GM18870 (cell line): ENCODE data around the gene HAGH.

Experiments
- ATAC-seq: cut with Tn5 transposase; IDR thresholded peaks from one replicate; pipeline ENCODE4 v1.9.1; 2021; ENCODE audit warnings: moderate library complexity; ENCODE audit not compliant: unreplicated experiment

Gene HAGH

DNA sequence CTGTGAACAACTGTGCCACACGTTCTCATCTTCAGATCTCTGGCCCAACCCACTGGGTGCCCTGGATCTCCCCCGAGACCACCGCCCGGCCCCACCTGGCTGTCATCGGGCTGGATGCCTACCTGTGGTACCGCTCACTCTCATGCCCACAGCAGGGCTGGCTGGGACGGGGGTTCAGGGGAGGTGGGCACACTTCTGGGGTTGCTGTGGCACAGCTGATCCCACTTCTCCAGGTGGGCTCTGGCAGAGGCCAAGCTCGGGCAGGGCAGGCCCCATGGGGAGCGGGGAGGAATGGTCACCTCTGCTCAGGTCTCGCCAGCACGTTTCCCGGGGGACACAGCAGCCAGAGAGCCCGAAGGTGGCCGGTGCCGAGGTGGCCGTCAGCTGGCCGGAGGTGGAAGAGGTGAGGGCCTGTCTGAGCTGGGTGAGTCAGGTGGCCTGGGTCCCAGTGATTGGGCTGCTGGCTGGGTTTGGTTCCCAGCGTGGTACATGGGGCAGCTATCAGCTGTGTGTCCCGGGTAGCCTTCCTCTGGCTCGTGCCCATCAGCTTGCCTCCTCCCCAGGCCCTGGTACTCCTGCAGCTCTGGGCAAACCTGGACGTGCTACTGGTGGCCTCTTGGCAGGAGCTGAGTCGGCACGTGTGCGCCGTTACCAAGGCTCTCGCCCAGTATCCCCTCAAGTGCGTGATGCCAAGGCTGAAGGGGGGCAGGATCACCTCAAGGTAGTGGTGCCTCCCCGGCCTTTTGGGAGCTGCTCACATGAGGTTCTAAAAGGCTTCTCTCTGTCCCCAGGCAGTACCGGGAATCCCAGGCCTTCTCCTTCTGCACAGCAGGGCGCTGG is 51.4 kb downstream of the HAGH start:
- ATAC-seq = no peak

DNA sequence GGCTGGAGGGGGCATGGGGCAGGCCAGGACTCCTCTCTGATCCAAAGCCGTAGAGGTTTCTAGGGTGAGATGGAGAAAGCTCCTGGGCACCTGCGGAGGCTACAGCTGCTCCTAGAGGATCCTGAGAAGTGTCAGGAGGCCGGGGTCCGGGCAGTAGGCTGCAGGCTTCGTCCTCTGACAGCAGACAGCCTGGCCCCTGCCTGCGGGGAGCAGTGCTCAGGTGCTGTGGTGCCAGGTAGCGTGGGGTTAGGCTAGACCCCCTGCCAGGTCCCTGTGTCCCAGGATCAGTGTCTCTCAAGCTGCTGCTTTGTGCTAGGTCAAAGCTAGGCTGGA is 52.2 kb downstream of the HAGH start:
- no peak for ATAC-seq

DNA sequence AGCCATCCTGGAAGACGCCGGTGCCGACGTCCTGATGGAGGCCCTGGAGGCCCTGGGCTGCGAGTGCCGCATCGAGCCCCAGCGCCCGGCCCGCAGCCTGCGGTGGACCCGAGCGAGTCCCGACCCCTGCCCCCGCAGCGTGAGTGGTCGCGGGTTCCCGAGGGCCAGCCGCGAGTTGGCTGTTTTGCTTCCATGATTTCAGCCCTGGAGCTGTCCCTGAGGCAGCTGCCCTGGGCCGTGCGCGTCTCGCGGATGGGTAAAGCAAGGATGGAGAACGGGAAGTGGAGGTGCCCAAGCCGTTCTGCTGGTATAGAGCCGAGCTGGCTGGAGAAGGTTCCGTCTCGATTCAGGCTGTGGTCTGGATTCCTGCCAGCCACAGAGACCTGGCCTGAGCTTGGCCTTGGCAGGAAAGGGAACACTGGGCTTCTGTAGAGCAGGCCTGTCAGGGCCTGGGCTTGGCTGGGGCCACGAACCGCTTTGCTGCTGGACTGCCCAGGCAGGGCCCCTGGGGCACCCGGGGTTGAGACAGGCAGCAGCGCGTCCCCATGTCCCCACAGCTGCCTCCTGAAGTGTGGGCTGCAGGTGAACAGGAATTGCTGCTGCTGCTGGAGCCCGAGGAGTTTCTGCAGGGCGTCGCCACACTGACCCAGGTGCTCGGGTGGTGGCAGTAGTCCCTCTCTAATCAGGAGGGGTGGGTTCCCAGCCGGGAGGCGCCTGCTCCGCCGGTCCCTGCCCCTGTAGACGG is 52.8 kb downstream of the HAGH start:
- ATAC-seq = no peak

DNA sequence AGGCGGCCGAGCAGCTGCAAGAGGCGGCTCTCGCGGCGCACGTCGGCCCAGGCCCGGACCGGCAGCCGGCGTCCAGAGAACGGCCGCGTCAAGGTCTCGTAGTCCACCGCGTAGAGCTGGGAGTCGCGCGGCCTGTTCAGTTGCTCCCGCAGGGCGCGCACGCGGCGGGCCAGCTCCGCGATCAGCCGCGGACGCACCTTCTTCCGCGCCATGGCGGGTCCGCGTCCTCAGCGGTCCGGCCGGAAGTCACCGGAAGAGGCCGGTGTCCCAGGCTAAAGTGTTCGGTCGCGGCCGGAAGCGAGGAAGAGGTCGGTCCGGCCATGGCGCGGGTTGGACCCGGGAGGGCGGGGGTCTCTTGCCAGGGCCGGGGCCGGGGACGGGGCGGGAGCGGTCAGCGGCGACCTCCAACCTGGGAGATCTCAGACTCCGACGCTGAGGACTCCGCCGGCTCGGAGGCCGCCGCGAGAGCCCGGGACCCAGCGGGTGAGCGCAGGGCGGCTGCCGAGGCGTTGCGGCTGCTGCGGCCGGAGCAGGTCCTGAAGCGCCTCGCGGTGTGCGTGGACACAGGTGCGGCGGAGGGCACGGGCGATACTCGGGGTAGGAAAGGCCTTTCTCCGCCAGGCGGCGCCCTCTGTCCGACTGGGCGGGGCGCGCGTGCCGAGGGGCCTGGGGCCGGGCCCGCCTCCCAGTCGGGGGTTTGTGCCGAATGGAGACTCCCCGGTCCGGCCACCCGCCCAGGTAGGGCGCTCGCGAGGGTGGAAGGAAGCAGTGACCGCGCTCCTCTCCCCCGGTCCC is 53.5 kb downstream of the HAGH start, which contains the start of gene MRPS34:
TSS of gene MRPS34 (minus strand) at position 227 of the 795 bp plus-strand sequence. CDS start at position 212, 15 bp downstream.
- peak; percentile 38 for ATAC-seq

DNA sequence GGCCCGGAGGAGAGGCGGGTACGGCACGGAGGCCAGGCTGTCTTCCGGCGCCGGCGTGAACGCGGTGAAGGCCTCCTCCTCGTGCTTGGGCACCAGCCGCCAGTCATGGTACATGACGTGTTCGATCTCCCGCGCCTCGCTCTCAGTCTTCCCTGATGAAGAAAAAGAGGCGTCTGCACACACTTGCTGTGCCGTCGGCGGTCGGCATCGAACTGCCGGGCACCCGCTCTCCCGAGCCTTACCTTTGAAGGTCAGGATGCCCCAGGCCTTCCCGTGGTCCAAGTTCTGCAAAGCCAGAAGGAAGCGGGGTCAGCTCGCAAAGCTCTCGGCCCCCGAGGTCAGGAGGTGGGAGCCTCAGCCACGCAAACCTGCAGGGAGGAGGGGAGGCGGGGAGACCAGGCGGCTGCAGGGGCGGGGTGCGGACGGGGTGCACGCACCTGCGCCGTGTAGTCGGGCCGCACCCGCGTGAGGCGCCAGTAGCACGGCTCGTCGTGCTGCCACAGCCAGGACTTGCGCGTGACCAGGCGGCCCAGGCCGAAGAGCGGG is 54.2 kb downstream of the HAGH start, which contains the start of gene EME2:
TSS of gene EME2 (plus strand) at position 449 of the 546 bp plus-strand sequence. CDS start 418 bp downstream, outside the sequence.
- peak; percentile 6 for ATAC-seq

DNA sequence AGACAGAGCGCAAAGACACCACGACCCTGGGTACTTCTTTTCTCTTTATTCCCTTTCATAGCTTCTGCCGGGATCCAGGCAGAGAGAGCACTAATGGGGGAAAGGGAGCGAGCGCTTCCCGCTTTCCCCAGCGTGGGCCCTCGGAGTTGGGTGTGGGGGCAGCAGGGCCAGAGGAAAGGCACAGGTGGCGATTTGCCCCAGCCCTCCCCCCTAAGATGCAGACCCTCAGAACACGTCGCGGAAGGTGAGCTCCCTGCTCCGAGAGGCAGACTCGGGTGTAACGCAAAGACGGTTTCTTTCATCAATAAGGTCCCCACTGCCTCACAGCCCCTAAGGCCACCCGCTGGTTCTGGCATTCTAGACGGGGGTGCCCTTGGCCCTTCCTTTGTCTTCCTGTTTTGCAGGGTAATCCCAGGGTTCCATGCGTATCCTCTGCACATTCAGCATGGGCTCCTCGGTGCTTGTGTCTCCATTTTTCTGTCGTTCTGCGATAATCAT is 54.7 kb downstream of the HAGH start:
- no peak for ATAC-seq

DNA sequence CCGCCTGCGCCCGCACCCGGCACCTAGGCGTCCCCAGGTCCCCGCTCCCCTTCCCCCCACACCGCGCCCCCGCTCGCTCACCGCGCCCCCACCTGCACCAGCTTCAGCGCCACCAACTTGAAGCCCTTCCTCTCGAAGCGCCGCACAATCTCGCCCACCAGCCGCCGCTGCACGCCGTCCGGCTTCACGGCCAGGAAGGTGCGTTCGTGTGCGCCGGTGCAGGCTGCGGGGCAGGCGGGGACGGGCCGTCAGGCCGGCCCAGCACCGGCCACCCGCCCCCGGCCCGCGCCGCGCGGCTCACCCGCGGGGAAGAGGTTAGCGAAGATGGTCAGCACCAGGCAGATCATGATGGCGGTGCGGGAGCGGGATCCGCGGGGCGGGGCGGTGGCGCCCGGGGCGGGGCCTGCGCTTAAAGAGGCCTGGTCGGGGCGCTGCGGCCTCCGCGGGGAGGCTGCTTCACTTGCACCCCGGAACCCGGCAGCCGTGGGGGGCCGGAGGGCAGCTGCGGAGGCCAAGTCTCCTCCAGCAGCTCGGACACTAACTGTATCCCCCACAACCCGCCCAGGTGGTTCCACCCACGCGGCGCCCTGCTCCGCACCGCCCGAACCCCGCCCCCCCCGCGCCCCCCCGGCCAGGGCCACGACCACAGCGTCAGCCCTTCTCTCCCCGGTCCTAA is 55.3 kb downstream of the HAGH start, which contains the start of gene NME3:
TSS of gene NME3 (minus strand) at position 356 of the 676 bp plus-strand sequence. CDS start at position 347, 9 bp downstream.
- ATAC-seq = no peak

DNA sequence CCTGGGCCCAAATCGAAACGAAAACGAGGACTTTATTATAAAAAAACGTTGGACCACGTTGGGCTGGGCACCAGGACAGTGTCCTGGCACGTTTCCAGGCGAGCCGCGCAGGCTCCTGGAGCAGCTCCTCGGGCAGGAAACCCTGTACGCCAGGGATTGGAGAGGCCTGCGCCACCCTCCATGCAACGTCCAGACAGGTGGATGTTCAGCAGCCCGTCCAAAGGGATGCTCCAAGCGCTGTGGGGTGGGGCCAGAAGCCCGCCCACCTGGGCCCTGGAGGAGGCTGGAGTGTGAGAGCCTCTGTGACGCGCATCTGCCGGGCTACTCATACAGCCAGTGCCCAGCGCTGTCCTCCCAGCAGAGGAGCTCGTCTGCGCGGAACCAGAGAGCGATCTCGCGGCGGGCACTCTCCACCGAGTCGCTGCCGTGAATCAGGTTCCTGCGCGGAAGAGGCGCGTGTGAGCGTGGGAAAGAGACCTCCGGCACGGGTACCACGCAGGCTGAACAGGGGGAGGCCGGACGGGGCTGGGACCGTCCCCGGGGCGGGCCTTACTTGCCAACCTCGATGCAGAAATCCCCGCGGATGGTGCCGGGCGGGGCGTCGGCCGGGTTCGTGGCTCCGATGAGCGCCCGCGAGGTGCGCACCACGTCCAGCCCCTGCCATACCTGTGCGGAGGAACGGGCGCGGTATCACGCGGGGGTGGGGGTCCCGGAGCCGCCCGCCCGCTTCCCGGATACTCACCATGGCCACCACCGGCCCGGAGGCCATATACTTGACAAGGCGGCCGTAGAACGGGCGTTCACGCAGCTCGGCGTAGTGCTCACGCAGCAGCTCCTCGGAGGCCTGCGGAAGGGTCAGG is 56.1 kb downstream of the HAGH start:
- ATAC-seq = no peak

DNA sequence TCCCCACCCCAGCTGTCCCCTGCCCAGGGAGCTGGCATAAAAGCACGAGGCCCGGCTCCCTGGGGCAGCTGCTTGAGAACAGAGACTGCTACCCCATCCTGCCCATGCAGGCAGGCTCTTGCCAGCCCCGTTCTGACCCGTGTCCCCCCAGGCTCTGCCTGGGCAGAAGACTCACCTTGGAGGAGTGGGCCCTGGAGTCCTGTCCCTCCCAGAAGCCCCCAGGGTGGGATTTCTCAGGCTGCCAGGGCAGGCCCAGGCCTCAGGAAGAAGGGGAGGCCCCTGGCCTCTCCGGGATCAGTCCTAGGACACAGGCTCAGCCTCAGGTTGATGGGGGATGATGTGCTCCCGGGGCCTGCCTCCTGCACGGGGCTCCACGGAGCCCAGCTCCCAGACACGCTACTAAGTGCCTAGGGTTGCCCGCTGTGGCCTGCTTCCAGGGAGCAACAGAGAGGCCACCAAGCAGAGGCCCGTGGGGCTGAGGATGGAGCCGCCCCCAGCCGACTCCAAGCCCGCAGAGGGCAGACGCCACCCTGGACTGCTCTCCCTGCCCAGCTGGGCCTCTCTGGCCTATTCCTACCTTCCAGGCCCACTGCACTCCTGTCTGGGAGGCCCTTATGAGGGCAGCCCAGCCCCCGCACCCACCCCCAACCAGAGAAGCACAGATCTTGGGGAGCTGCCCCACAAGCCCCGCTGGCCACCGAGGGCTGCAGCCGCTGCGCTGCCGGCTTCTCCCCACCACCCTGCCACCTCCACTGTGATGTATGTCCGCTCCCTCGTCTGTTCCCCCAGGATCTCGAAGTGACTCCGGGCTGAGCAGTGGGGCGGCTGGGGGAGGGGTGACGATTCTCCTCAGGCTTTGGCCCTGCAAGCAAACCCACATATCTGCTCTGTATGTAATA is 57.0 kb downstream of the HAGH start:
- ATAC-seq = no peak

DNA sequence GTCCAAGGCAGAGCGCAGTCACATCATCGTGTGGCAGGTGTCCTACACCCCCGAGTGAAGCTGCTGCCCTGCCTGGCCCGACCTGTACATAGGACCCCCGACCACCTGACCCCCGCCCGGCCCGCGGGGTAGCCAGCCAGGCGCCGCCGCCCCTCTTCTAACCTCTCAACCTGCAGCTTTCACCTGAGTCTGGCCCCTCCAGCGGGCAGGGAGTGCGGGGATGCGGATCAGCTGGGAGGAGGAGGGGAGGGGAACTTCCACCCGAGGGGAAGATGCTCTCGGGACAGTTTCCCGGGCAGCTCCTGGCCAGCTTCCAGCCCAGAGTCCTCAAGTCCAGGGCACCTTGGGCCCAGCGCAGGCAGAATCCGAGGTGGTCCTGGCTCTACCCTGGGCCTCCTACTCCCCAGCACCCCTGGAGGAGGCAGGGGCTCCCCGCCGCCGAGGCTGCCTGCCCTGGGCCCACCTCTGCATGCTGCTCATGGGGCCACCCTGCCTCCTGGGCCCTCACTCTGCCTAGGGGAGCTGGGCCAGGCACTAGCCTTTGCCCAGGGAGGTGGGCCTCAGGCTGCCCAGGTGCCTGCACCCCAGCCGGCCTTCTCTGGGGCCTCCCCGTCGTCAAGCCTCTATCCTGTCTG is 57.7 kb downstream of the HAGH start:
- ATAC-seq = no peak

DNA sequence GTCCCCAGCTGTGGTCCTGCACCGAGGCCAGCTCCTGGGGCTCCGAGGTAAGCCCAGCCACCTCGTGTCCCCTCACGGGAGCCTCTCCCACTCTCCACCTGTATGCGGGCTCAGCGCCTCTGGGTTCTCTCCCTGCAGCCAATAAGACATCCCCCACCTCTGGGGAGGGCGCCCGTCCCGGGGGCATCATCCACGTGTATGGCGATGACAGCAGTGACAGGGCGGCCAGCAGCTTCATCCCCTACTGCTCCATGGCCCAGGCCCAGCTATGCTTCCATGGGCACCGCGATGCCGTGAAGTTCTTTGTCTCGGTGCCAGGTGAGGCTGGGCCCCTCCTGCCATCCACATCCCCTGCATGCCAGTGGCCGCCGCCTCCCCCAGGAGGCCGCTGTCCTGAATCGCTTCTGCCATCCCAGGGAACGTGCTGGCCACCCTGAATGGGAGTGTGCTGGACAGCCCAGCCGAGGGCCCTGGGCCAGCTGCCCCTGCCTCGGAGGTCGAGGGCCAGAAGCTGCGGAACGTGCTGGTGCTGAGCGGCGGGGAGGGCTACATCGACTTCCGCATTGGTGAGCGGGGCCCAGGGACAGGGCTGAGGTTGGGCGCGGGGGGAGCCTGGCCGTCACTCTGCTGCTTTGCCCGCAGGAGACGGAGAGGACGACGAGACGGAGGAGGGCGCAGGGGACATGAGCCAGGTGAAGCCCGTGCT is 58.4 kb downstream of the HAGH start:
- no peak for ATAC-seq

DNA sequence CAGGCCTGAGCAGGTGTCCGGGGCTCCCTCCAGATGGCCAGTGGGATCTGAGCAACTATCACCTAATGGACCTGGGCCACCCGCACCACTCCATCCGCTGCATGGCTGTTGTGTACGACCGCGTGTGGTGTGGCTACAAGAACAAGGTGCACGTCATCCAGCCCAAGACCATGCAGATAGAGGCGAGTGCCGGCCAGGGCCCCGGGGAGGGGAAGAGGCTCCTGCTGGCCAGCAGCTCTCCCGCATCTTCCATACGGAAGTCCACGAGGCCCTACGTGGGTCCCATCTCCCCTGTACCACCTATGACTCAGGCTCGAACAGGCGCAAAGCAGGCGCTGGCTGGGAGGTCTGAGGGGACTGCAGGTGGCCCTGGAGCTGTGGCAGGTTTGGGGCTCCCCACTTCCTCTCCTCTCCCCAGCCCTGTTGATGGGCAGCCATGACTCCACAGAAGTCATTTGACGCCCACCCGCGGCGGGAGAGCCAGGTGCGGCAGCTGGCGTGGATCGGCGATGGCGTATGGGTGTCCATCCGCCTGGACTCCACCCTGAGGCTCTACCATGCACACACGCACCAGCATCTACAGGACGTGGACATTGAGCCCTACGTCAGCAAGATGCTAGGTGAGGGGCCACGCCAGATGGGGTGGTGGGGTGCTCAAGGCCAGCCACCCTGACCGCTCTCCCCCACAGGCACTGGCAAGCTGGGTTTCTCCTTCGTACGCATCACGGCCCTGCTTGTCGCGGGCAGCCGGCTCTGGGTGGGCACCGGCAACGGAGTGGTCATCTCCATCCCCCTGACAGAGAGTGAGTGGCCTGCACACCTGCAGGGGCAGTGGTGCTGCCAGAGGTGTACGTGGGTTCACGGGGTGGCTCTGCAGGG is 59.3 kb downstream of the HAGH start:
- ATAC-seq = no peak

DNA sequence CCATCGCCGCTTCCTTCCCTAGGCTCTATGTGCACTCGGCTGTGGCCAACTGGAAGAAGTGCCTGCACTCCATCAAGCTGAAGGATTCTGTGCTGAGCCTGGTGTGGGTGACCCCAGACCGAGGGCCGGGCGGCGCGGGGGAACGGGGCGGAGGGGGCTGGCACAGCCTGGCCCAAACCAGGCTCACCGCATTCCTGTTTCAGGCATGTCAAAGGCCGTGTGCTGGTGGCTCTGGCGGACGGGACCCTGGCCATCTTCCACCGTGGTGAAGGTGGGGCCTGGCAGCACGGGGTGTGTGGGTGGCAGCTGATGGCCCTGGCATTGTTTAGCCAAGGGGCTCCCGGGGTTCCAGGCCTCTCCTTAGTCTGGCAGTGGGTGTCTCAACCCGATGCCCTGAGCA is 59.9 kb downstream of the HAGH start:
- no peak for ATAC-seq

DNA sequence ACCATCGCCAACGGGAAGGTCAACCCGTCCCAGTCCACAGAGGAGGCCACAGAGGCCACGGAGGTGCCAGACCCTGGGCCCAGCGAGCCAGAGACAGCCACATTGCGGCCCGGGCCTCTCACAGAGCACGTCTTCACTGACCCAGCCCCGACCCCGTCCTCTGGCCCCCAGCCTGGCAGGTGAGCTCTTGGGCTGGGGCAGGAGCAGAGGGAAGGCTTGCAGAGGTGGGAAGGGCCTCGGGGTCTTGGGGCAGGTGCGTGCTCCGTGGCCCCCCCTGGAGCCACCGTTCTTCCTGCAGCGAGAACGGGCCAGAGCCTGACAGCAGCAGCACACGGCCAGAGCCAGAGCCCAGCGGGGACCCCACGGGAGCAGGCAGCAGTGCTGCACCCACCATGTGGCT is 60.4 kb downstream of the HAGH start:
- ATAC-seq = no peak

DNA sequence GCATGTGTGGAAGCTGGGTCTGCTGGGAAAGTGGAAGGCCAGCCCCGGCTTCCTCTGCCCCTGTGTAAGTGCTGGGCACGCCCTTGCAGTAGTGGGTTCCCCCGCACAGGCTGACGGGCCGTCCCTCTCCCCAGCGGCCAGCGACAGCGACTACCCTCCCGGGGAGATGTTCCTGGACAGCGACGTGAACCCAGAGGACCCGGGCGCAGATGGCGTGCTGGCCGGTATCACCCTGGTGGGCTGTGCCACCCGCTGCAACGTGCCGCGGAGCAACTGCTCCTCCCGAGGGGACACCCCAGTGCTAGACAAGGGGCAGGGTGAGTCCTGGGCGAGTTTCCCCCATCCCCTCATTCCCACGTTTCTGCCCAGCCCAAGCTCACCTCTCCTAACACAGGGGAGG is 60.8 kb downstream of the HAGH start:
- no peak for ATAC-seq

DNA sequence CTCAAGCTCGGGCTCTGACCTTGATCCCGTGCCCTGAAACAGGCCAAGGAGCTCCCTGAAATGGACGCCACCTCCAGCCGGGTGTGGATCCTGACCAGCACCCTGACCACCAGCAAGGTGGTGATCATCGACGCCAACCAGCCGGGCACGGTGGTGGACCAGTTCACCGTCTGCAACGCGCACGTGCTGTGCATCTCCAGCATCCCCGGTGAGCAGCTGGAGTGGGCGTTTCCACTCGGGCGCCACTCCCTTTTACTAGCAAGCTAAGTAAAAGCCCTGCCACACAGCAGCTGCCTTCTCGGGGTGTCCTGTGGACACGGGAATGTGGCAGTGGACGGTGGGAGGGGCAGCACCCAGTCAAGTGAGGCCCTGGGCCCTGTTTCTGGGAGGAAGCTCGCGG is 61.7 kb downstream of the HAGH start:
- no peak for ATAC-seq
